GM23338 (cell line): ENCODE measurements around the gene BMPER. TPM values are rescaled to one million over a fixed set of nuclear protein-coding genes. Genes with fewer than 3 reads are reported as not detected.

ENCODE experiments used
- ATAC-seq: fragments of 200-7000 bp; cut with Tn5 transposase; 3 replicates; pipeline ENCODE4 v1.9.1; 2020
- DNase-seq: peaks from one replicate; pipeline ENCODE4 v3.0.0-alpha.2; 2015; ENCODE audit warnings: low spot score
- H2AFZ ChIP-seq: fragments of 200-600 bp; sonication (generic); 2 replicates; pipeline ENCODE4 v1.8.0; 2016; ENCODE audit warnings: antibody characterized with exemption, mild to moderate bottlenecking, moderate library complexity
- H3F3A ChIP-seq: fragments of 200-600 bp; sonication (generic); replicated peaks from 2 replicates; pipeline ENCODE4 v1.8.0; 2017; ENCODE audit warnings: antibody characterized with exemption, mixed run types, low read depth
- H3K27ac ChIP-seq: fragments of 200-600 bp; sonication (generic); 2 replicates; pipeline ENCODE4 v1.6.1; 2016; ENCODE audit warnings: low read depth
- H3K27me3 ChIP-seq: fragments of 200-600 bp; sonication (generic); 2 replicates; pipeline ENCODE4 v1.8.0; 2016; ENCODE audit warnings: mild to moderate bottlenecking, mixed run types, moderate library complexity; ENCODE audit not compliant: insufficient read depth
- H3K36me3 ChIP-seq: fragments of 200-600 bp; sonication (generic); 2 replicates; pipeline ENCODE4 v1.8.0; 2016; ENCODE audit warnings: mild to moderate bottlenecking; ENCODE audit not compliant: insufficient read depth
- H3K4me1 ChIP-seq: fragments of 200-600 bp; sonication (generic); 2 replicates; pipeline ENCODE4 v1.8.0; 2016; ENCODE audit warnings: mild to moderate bottlenecking, moderate library complexity; ENCODE audit not compliant: insufficient read depth
- H3K4me2 ChIP-seq: fragments of 200-600 bp; sonication (generic); 2 replicates; pipeline ENCODE4 v1.7.1; 2017; ENCODE audit warnings: mixed run types
- H3K4me3 ChIP-seq: fragments of 200-600 bp; sonication (generic); 2 replicates; pipeline ENCODE4 v1.6.1; 2016; ENCODE audit warnings: mixed run types
- H3K79me2 ChIP-seq: fragments of 200-600 bp; sonication (generic); replicated peaks from 2 replicates; pipeline ENCODE4 v1.8.0; 2017; ENCODE audit warnings: mild to moderate bottlenecking; ENCODE audit not compliant: insufficient read depth
- H3K9me2 ChIP-seq: fragments of 200-600 bp; sonication (generic); 2 replicates; pipeline ENCODE4 v1.8.0; 2017; ENCODE audit not compliant: insufficient read depth
- H4K20me1 ChIP-seq: fragments of 200-600 bp; sonication (generic); replicated peaks from 2 replicates; pipeline ENCODE4 v1.8.0; 2017; ENCODE audit warnings: mild to moderate bottlenecking; ENCODE audit not compliant: insufficient read depth
- H3K27ac Mint-ChIP-seq: 2 replicates; pipeline ENCODE4 v1.8.0; 2020; ENCODE audit warnings: inconsistent platforms, mild to moderate bottlenecking, moderate library complexity, mixed read lengths
- H3K27me3 Mint-ChIP-seq: 3 replicates; pipeline ENCODE4 v1.8.0; 2022; ENCODE audit warnings: low read depth, mild to moderate bottlenecking, moderate library complexity, mixed read lengths, inconsistent platforms; ENCODE audit not compliant: insufficient read depth, poor library complexity
- H3K36me3 Mint-ChIP-seq: 3 replicates; pipeline ENCODE4 v1.8.0; 2021; ENCODE audit warnings: low read depth, mild to moderate bottlenecking, inconsistent platforms, moderate library complexity, mixed read lengths
- H3K4me1 Mint-ChIP-seq: 3 replicates; pipeline ENCODE4 v1.8.0; 2020; ENCODE audit warnings: mild to moderate bottlenecking, inconsistent platforms, mixed read lengths
- H3K4me3 Mint-ChIP-seq: 3 replicates; pipeline ENCODE4 v1.8.0; 2021; ENCODE audit warnings: moderate library complexity, mild to moderate bottlenecking, inconsistent platforms, mixed read lengths
- H3K9me3 Mint-ChIP-seq: 3 replicates; pipeline ENCODE4 v1.8.0; 2020; ENCODE audit warnings: moderate library complexity, mild to moderate bottlenecking, inconsistent platforms, mixed read lengths
- CREB1 ChIP-seq: fragments of 250-450 bp; sonication (Bioruptor Pico); IDR thresholded peaks from 2 replicates; pipeline ENCODE4 v1.5.0; 2020; ENCODE audit warnings: low read depth, mild to moderate bottlenecking, moderate library complexity
- EZH2 ChIP-seq: fragments of 200-600 bp; sonication (generic); IDR thresholded peaks from one replicate; pipeline ENCODE4 v1.8.0; 2017; ENCODE audit warnings: antibody characterized with exemption, mild to moderate bottlenecking, low read depth; ENCODE audit not compliant: unreplicated experiment
- EZH2phosphoT487 ChIP-seq: fragments of 200-600 bp; sonication (generic); IDR thresholded peaks from one replicate; pipeline ENCODE4 v1.8.1; 2018; ENCODE audit warnings: antibody characterized with exemption; ENCODE audit not compliant: unreplicated experiment
- JUNB ChIP-seq: IDR thresholded peaks from one replicate; pipeline ENCODE4 v1.6.1; 2016; ENCODE audit warnings: antibody characterized with exemption; ENCODE audit not compliant: unreplicated experiment
- NANOG ChIP-seq: IDR thresholded peaks from 2 replicates; pipeline ENCODE4 v1.6.1; 2016; ENCODE audit warnings: antibody characterized with exemption, borderline replicate concordance
- POLR2AphosphoS5 ChIP-seq: IDR thresholded peaks from 2 replicates; pipeline ENCODE4 v1.6.1; 2016; ENCODE audit warnings: antibody characterized with exemption, low read depth
- ZNF331 ChIP-seq: fragments of 250-450 bp; sonication (Bioruptor Pico); IDR thresholded peaks from 2 replicates; pipeline ENCODE4 v1.5.0; 2020; ENCODE audit warnings: low read depth, mild to moderate bottlenecking, moderate library complexity
- polyA plus RNA-seq: library from polyadenylated mRNA; unstranded; fragments of >200 nt; fragmentation: Nextera tagmentation; extraction: Ambion mirVana; gene quantifications from 2 replicates; pipeline ENCODE4 v1.2.1, GENCODE V29; 2016
- total RNA-seq: library from RNA; depleted of rRNA; stranded (reverse); fragments of >200 nt; shearing (Covaris generic); gene quantifications from 2 replicates; pipeline ENCODE4 v1.2.3, GENCODE V29; 2014
- TF ChIP-seq, protein P1 (sequence below): IDR thresholded peaks from 2 replicates; pipeline ENCODE4 v1.6.1; 2016; ENCODE audit warnings: antibody characterized with exemption
- TF ChIP-seq, protein P2 (sequence below): IDR thresholded peaks from one replicate; pipeline ENCODE4 v1.6.1; 2018; ENCODE audit warnings: antibody characterized with exemption; ENCODE audit not compliant: unreplicated experiment

The BMPER gene
- total and polyA plus RNA-seq, 2 experiments from 2014 or later = 0.53 to 1.4 TPM

GRCh38 chr7:34135924-34136323 is 230.6 kb downstream of the BMPER start:
- no peaks in the 10 kb centered on the region for H3F3A ChIP-seq
- TF ChIP-seq JUNB (no peak), POLR2AphosphoS5 (no peak), EZH2phosphoT487 (no peak), NANOG (no peak), ZNF331 (no peak)
- TF ChIP-seq, protein P1, sequence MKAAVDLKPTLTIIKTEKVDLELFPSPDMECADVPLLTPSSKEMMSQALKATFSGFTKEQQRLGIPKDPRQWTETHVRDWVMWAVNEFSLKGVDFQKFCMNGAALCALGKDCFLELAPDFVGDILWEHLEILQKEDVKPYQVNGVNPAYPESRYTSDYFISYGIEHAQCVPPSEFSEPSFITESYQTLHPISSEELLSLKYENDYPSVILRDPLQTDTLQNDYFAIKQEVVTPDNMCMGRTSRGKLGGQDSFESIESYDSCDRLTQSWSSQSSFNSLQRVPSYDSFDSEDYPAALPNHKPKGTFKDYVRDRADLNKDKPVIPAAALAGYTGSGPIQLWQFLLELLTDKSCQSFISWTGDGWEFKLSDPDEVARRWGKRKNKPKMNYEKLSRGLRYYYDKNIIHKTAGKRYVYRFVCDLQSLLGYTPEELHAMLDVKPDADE = no peak
- DNase-seq (no peak), ATAC-seq (no peak; the same call in 2 of the 3 replicates)
- no peaks in the 10 kb centered on the region for H3K36me3 Mint-ChIP-seq
- H3K27me3 ChIP-seq = no peaks in the 10 kb centered on the region
- peaks cover 27% of the 10 kb centered on the region for H3K4me1 Mint-ChIP-seq
- H3K4me3 ChIP-seq = no peak overlapping the region
- H3K4me3 Mint-ChIP-seq = no peak overlapping the region
- H3K4me1 ChIP-seq = peaks cover 18% of the 10 kb centered on the region
- no peak overlapping the region for H3K27ac Mint-ChIP-seq
- no peaks in the 10 kb centered on the region for H3K36me3 ChIP-seq
- H3K27ac ChIP-seq = no peak overlapping the region
- no peak overlapping the region for H2AFZ ChIP-seq
- peaks cover 2% of the 10 kb centered on the region for H3K27me3 Mint-ChIP-seq
- H3K9me3 Mint-ChIP-seq = no peaks in the 10 kb centered on the region
- no peak overlapping the region for H3K4me2 ChIP-seq
- H3K79me2 ChIP-seq = no peaks in the 10 kb centered on the region
- 0 out of 2 replicates have a peak, but pooled peaks cover 2% of the 10 kb centered on the region for H3K9me2 ChIP-seq
- H4K20me1 ChIP-seq = no peaks in the 10 kb centered on the region

DNA sequence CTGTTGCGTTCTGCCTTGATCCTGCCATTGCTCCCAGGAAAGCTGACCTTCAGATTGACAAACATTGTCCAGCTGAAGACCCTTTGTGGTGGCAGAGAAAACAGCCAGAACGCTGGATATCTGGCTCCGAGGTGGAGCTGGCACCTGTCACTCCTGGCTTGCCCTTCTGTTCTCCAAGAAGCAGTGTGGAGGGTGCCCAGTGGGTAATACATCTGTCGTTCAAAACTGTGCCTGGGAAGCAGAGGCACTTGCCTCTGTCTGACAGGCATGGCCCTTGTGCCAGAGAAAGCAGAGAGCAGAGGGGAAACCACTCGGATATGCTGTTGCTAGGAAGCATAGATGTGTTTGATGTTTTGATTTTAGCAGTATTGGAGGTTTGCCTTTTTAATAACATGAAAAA is 231.4 kb downstream of the BMPER start:
- H3K27me3 ChIP-seq = no peaks in the 10 kb centered on the region
- no peaks in the 10 kb centered on the region for H3K36me3 ChIP-seq
- Mint-ChIP-seq H3K27ac (no peak overlapping the region), H3K27me3 (peaks cover 1% of the 10 kb centered on the region), H3K4me1 (peaks cover 27% of the 10 kb centered on the region), H3K36me3 (no peaks in the 10 kb centered on the region), H3K9me3 (no peaks in the 10 kb centered on the region), H3K4me3 (no peak overlapping the region)
- H3K27ac ChIP-seq = no peak overlapping the region
- TF ChIP-seq, protein P1 = no peak
- 0 out of 2 replicates have a peak, but pooled peaks cover 3% of the 10 kb centered on the region for H3K9me2 ChIP-seq
- H3K4me1 ChIP-seq = peaks cover 18% of the 10 kb centered on the region
- H3K79me2 ChIP-seq = no peaks in the 10 kb centered on the region
- DNase-seq (no peak), ATAC-seq (no peak)
- H3F3A ChIP-seq = no peaks in the 10 kb centered on the region
- no peaks in the 10 kb centered on the region for H4K20me1 ChIP-seq
- H3K4me3 ChIP-seq = no peak overlapping the region
- H3K4me2 ChIP-seq = no peak overlapping the region
- no peak overlapping the region for H2AFZ ChIP-seq

GRCh38 chr7:34137176-34137575 is 231.8 kb downstream of the BMPER start:
- peaks cover 27% of the 10 kb centered on the region for H3K4me1 Mint-ChIP-seq
- Histone ChIP-seq H3K4me2 (no peak overlapping the region), H3K4me3 (no peak overlapping the region), H4K20me1 (no peaks in the 10 kb centered on the region), H3K4me1 (peaks cover 18% of the 10 kb centered on the region), H3K36me3 (no peaks in the 10 kb centered on the region), H3F3A (no peaks in the 10 kb centered on the region), H3K9me2 (0 out of 2 replicates have a peak, but pooled peaks cover 3% of the 10 kb centered on the region), H3K79me2 (no peaks in the 10 kb centered on the region), H3K27ac (no peak overlapping the region), H3K27me3 (no peaks in the 10 kb centered on the region), H2AFZ (no peak overlapping the region)
- H3K27ac Mint-ChIP-seq = no peak overlapping the region
- H3K27me3 Mint-ChIP-seq = peaks cover 1% of the 10 kb centered on the region
- no peak for DNase-seq
- no peak for ATAC-seq
- H3K9me3 Mint-ChIP-seq = no peaks in the 10 kb centered on the region
- no peak overlapping the region for H3K4me3 Mint-ChIP-seq
- H3K36me3 Mint-ChIP-seq = no peaks in the 10 kb centered on the region
- no peak for TF ChIP-seq NANOG
- no peak for TF ChIP-seq POLR2AphosphoS5
- no peak for TF ChIP-seq CREB1
- TF ChIP-seq EZH2 = no peak
- TF ChIP-seq, protein P2, sequence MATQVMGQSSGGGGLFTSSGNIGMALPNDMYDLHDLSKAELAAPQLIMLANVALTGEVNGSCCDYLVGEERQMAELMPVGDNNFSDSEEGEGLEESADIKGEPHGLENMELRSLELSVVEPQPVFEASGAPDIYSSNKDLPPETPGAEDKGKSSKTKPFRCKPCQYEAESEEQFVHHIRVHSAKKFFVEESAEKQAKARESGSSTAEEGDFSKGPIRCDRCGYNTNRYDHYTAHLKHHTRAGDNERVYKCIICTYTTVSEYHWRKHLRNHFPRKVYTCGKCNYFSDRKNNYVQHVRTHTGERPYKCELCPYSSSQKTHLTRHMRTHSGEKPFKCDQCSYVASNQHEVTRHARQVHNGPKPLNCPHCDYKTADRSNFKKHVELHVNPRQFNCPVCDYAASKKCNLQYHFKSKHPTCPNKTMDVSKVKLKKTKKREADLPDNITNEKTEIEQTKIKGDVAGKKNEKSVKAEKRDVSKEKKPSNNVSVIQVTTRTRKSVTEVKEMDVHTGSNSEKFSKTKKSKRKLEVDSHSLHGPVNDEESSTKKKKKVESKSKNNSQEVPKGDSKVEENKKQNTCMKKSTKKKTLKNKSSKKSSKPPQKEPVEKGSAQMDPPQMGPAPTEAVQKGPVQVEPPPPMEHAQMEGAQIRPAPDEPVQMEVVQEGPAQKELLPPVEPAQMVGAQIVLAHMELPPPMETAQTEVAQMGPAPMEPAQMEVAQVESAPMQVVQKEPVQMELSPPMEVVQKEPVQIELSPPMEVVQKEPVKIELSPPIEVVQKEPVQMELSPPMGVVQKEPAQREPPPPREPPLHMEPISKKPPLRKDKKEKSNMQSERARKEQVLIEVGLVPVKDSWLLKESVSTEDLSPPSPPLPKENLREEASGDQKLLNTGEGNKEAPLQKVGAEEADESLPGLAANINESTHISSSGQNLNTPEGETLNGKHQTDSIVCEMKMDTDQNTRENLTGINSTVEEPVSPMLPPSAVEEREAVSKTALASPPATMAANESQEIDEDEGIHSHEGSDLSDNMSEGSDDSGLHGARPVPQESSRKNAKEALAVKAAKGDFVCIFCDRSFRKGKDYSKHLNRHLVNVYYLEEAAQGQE = no peak
